ENCODE measurements around the gene RASA3.

DNA sequence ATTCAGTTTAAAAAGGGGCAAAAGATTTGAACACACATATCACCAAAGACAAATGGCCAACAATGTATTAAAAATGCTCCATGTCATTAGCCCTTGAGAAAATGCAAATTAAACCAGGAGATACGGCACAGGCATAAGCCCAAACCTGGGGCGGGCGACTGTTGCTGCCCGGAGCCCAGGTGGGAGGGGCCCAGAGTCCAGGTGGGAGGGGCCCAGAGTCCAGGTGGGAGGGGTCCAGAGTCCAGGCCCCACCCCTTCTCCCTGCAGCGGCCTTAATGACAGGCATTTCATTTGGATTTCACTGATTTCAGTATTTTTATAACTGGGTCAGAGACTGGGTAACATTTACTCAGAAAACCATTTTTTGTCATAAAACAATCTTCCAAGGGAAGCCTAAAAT lies 78.2 kb downstream of the RASA3 start:
- TF ChIP-seq EZH2 (IDR thresholded peaks at IDR 0.05) (no peak), CTCF (IDR thresholded peaks at IDR 0.05) (no peak), EZH2phosphoT487 (IDR thresholded peaks at IDR 0.05) (no peak)

Measured in neural progenitor cell (in vitro differentiated cells).